ENCODE measurements around the gene TRMT2B. TPM values are rescaled to one million over a fixed set of nuclear protein-coding genes. Genes with fewer than 3 reads are reported as not detected.

Gene TRMT2B
- total and polyA plus RNA-seq, 4 donors: 3.3 to 11.2 (median 7.0) TPM

DNA sequence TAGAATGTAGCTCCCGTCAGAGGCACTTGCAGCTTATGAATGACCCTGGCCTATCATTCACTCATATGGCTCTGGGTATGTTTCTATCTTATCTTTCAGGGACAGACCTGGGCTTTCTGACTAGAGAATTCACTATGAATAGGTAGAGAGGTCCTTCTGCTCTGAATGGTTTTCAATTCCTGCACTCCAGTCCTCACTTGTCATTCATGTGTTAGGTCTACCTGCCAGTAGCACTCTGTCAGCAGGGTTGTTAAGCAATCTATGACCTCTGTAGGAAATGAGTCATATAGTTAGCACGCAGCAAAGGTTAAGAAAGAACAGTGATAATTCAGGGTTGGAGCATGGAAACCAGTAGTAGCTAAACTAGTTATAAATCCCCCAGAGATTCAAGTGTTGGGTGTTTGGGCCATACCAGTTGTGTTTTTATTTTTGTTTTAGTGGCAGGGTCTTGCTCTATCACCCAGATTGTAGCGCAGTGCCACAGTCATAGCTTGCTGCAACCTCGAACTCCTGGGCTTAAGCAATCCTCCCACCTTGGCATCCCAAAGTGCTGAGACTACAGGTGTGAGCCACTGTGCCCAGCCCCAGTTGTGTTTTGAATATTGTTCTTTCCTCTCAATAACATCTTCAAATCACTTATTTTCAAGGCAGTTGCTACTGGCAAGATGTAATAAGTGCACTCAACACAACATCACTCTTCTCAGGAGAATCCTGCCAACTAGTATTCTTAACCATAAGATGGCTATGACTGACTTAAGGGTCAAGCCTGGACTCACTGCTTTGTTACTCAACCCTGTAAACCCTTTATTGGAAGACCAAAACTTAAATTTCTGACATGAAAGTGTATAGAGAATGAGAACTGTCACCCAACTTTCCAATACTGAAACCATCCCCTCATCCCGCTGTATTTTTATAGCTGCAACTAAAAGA is 57.3 kb downstream of the TRMT2B start:
- Histone ChIP-seq H3K4me1 (ENCODE audit: control insufficient read depth in 4 of 4, insufficient read depth in 4 of 4, low read length in 3 of 4) (no peaks in the 10 kb centered on the region), H3K9me3 (ENCODE audit: control insufficient read depth in 4 of 4, low read length in 3 of 4) (no peaks in the 10 kb centered on the region), H3K36me3 (ENCODE audit: control insufficient read depth in 4 of 4, insufficient read depth in 3 of 4, low read depth in 1 of 4, low read length in 3 of 4) (no peaks in the 10 kb centered on the region), H3K27me3 (ENCODE audit: control insufficient read depth in 4 of 4, insufficient read depth in 4 of 4, low read length in 3 of 4) (no peaks in the 10 kb centered on the region), H3K4me3 (ENCODE audit: low read depth in 1 of 3, low read length in 3 of 3) (no peak overlapping the region), H3K27ac (ENCODE audit: low read depth in 1 of 2, low read length in 2 of 2) (no peak overlapping the region), H3K9ac (ENCODE audit: low read depth in 1 of 2, low read length in 2 of 2) (no peak overlapping the region)
- no peak for DNase-seq (ENCODE audit: low spot score)
- TF ChIP-seq RXRA (IDR thresholded peaks at IDR 0.05) (no peak), HNF4G (IDR thresholded peaks at IDR 0.05) (no peak), FOXA1 (IDR thresholded peaks at IDR 0.05) (no peak), EGR1 (IDR thresholded peaks at IDR 0.05; ENCODE audit: low read depth in 2 of 2) (no peak), YY1 (IDR thresholded peaks at IDR 0.05) (no peak), GABPA (IDR thresholded peaks at IDR 0.05 in 1 of 2, conservative IDR thresholded peaks at IDR 0.05 in 1 of 2) (no peak), HNF4A (conservative IDR thresholded peaks at IDR 0.05) (no peak), FOXA2 (IDR thresholded peaks at IDR 0.05) (no peak), RAD21 (IDR thresholded peaks at IDR 0.05) (no peak), NR2F2 (IDR thresholded peaks at IDR 0.05) (no peak), SP1 (IDR thresholded peaks at IDR 0.05) (no peak), TAF1 (conservative IDR thresholded peaks at IDR 0.05) (no peak), JUND (IDR thresholded peaks at IDR 0.05) (no peak)
- TF ChIP-seq, protein P1, sequence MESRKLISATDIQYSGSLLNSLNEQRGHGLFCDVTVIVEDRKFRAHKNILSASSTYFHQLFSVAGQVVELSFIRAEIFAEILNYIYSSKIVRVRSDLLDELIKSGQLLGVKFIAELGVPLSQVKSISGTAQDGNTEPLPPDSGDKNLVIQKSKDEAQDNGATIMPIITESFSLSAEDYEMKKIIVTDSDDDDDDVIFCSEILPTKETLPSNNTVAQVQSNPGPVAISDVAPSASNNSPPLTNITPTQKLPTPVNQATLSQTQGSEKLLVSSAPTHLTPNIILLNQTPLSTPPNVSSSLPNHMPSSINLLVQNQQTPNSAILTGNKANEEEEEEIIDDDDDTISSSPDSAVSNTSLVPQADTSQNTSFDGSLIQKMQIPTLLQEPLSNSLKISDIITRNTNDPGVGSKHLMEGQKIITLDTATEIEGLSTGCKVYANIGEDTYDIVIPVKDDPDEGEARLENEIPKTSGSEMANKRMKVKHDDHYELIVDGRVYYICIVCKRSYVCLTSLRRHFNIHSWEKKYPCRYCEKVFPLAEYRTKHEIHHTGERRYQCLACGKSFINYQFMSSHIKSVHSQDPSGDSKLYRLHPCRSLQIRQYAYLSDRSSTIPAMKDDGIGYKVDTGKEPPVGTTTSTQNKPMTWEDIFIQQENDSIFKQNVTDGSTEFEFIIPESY (IDR thresholded peaks at IDR 0.05): no peak
- TF ChIP-seq, protein P2, sequence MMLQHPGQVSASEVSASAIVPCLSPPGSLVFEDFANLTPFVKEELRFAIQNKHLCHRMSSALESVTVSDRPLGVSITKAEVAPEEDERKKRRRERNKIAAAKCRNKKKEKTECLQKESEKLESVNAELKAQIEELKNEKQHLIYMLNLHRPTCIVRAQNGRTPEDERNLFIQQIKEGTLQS (IDR thresholded peaks at IDR 0.05): no peak
- TF ChIP-seq, protein P3, sequence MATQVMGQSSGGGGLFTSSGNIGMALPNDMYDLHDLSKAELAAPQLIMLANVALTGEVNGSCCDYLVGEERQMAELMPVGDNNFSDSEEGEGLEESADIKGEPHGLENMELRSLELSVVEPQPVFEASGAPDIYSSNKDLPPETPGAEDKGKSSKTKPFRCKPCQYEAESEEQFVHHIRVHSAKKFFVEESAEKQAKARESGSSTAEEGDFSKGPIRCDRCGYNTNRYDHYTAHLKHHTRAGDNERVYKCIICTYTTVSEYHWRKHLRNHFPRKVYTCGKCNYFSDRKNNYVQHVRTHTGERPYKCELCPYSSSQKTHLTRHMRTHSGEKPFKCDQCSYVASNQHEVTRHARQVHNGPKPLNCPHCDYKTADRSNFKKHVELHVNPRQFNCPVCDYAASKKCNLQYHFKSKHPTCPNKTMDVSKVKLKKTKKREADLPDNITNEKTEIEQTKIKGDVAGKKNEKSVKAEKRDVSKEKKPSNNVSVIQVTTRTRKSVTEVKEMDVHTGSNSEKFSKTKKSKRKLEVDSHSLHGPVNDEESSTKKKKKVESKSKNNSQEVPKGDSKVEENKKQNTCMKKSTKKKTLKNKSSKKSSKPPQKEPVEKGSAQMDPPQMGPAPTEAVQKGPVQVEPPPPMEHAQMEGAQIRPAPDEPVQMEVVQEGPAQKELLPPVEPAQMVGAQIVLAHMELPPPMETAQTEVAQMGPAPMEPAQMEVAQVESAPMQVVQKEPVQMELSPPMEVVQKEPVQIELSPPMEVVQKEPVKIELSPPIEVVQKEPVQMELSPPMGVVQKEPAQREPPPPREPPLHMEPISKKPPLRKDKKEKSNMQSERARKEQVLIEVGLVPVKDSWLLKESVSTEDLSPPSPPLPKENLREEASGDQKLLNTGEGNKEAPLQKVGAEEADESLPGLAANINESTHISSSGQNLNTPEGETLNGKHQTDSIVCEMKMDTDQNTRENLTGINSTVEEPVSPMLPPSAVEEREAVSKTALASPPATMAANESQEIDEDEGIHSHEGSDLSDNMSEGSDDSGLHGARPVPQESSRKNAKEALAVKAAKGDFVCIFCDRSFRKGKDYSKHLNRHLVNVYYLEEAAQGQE (IDR thresholded peaks at IDR 0.05): no peak
- TF ChIP-seq, protein P4, sequence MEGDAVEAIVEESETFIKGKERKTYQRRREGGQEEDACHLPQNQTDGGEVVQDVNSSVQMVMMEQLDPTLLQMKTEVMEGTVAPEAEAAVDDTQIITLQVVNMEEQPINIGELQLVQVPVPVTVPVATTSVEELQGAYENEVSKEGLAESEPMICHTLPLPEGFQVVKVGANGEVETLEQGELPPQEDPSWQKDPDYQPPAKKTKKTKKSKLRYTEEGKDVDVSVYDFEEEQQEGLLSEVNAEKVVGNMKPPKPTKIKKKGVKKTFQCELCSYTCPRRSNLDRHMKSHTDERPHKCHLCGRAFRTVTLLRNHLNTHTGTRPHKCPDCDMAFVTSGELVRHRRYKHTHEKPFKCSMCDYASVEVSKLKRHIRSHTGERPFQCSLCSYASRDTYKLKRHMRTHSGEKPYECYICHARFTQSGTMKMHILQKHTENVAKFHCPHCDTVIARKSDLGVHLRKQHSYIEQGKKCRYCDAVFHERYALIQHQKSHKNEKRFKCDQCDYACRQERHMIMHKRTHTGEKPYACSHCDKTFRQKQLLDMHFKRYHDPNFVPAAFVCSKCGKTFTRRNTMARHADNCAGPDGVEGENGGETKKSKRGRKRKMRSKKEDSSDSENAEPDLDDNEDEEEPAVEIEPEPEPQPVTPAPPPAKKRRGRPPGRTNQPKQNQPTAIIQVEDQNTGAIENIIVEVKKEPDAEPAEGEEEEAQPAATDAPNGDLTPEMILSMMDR (IDR thresholded peaks at IDR 0.05; ENCODE audit: low read depth, low read length, missing input control): no peak
- WGBS: 89% methylated on average over 5 of the region's 5 CpGs
